ENCODE data around the gene MCM5.

- TF ChIP-seq EP300 (IDR thresholded peaks at IDR 0.05; ENCODE audit: low read depth) (no peak), CTCF (IDR thresholded peaks at IDR 0.05) (no peak), POLR2AphosphoS5 (IDR thresholded peaks at IDR 0.05) (no peak)
Measured at GRCh38 chr22:35451592-35451991, 51.7 kb downstream of the MCM5 start.

Data from transverse colon (tissue), 4 donors.